OCI-LY7 (cell line): ENCODE measurements around the gene GMPR2.
"Not testable (repeated sequence)": the region's sequence is repeated elsewhere in the genome, so short reads cannot be mapped to it uniquely, and the experiment has no call there.

ENCODE experiments used
- CTCF ChIP-seq: fragments of 200-600 bp; sonication (generic); conservative IDR thresholded peaks from 2 replicates; pipeline ENCODE4 v1.5.1; 2014; ENCODE audit warnings: mild to moderate bottlenecking, antibody characterized with exemption, low read length, moderate library complexity, mixed read lengths
- EZH2phosphoT487 ChIP-seq: fragments of 200-600 bp; sonication (generic); IDR thresholded peaks from 2 replicates; pipeline ENCODE4 v1.6.1; 2018; ENCODE audit warnings: low read depth, borderline replicate concordance, mild to moderate bottlenecking, mixed run types, antibody characterized with exemption, low read length, moderate library complexity, mixed read lengths

GRCh38 chr14:24222987-24223386, 9.7 kb upstream of the GMPR2 start:
- TF ChIP-seq CTCF, EZH2phosphoT487: not testable (repeated sequence)
